H1 (cell line): ENCODE results near the gene ZDHHC8. TPM values are rescaled to one million over a fixed set of nuclear protein-coding genes. Genes with fewer than 3 reads are reported as not detected.
A peak's percentile ranks its signal among the peaks of the same experiment; 100 is the strongest.

Source experiments
- CTCF ChIA-PET: fragments of 300-600 bp; sonication (Branson Sonifier 250); formaldehyde crosslinking; loops from one replicate; lab custom pipeline; 2021; ENCODE audit not compliant: partially characterized antibody; lab: Charles Lee
- POLR2A ChIA-PET: fragments of 300-600 bp; sonication (Branson Sonifier 250); formaldehyde crosslinking; loops from one replicate; lab custom pipeline; 2021; ENCODE audit warnings: inconsistent platforms; ENCODE audit not compliant: partially characterized antibody; lab: Charles Lee
- DNase-seq, 2 experiments: peaks; one replicate each; pipeline versions ENCODE4 v3.0.0 to v3.0.0-alpha.2; 2010 to 2022; ENCODE audit warnings: low spot score in 2 of 2, low read depth in 1 of 2, mixed read lengths in 1 of 2
- FAIRE-seq: peaks from 2 replicates; lab custom pipeline; 2011; peaks lifted over from hg19 to GRCh38; lab: Jason Lieb, UNC
- H2AFZ ChIP-seq: 2 replicates; pipeline ENCODE4 v1.8.1; 2012; ENCODE audit warnings: low read length, inconsistent platforms
- H2AK5ac ChIP-seq: 2 replicates; pipeline ENCODE4 v1.6.1; 2013; ENCODE audit warnings: low read depth, low read length
- H2BK120ac ChIP-seq: replicated peaks from 2 replicates; pipeline ENCODE3; 2013; ENCODE audit warnings: low read depth, low read length, inconsistent platforms
- H2BK12ac ChIP-seq: 2 replicates; pipeline ENCODE4 v1.6.1; 2013; ENCODE audit warnings: low read depth, low read length
- H2BK15ac ChIP-seq: 2 replicates; pipeline ENCODE4 v1.6.1; 2013; ENCODE audit warnings: low read length
- H2BK20ac ChIP-seq: 2 replicates; pipeline ENCODE4 v1.6.1; 2013; ENCODE audit warnings: low read length
- H2BK5ac ChIP-seq: 2 replicates; pipeline ENCODE4 v1.6.1; 2013; ENCODE audit warnings: low read depth, low read length
- H3K14ac ChIP-seq: 2 replicates; pipeline ENCODE4 v1.6.1; 2013; ENCODE audit warnings: inconsistent platforms; ENCODE audit not compliant: insufficient read length
- H3K18ac ChIP-seq: 2 replicates; pipeline ENCODE4 v1.6.1; 2013; ENCODE audit warnings: low read length; ENCODE audit errors: extremely low read depth
- H3K23ac ChIP-seq: 2 replicates; pipeline ENCODE4 v1.6.1; 2013; ENCODE audit warnings: inconsistent platforms; ENCODE audit not compliant: insufficient read length
- H3K23me2 ChIP-seq: 2 replicates; pipeline ENCODE4 v1.6.1; 2013; ENCODE audit warnings: low read depth, low read length
- H3K27ac ChIP-seq: 2 replicates; pipeline ENCODE4 v1.6.1; 2011; ENCODE audit warnings: low read depth, low read length, inconsistent platforms
- H3K27me3 ChIP-seq, 4 experiments: replicated peaks in 1 of 4; 1 replicate in 1 of 4; 2 replicates in 3 of 4; pipeline versions ENCODE4 v1.6.1 to v1.8.1; 2011 to 2013; ENCODE audit warnings: low read length in 3 of 4, mild to moderate bottlenecking in 3 of 4, inconsistent platforms in 2 of 4, mixed read lengths in 2 of 4, moderate library complexity in 1 of 4; ENCODE audit not compliant: control insufficient read depth in 3 of 4, insufficient read depth in 3 of 4; ENCODE audit errors: extremely low read depth in 1 of 4
- H3K36me3 ChIP-seq, 4 experiments: 2 replicates each; pipeline versions ENCODE4 v1.6.1 to v1.8.1; 2011 to 2013; ENCODE audit warnings: mild to moderate bottlenecking in 4 of 4, low read length in 3 of 4, moderate library complexity in 2 of 4, control low read depth in 1 of 4, inconsistent platforms in 1 of 4; ENCODE audit not compliant: insufficient read depth in 4 of 4, control insufficient read depth in 2 of 4
- H3K4ac ChIP-seq: replicated peaks from 2 replicates; pipeline ENCODE3; 2013; ENCODE audit warnings: low read length, low read depth, mixed read lengths, inconsistent platforms; ENCODE audit not compliant: insufficient read length
- H3K4me1 ChIP-seq, 4 experiments: replicated peaks in 1 of 4; 1 replicate in 1 of 4; 2 replicates in 3 of 4; pipeline versions ENCODE4 v1.6.1 to v1.8.1; 2011 to 2013; ENCODE audit warnings: low read length in 3 of 4, inconsistent platforms in 2 of 4, mixed read lengths in 1 of 4; ENCODE audit not compliant: insufficient read depth in 4 of 4, control insufficient read depth in 3 of 4
- H3K4me2 ChIP-seq, 2 experiments: 2 replicates each; pipeline versions ENCODE4 v1.6.1 to v1.8.1; 2011 to 2013; ENCODE audit warnings: low read depth in 2 of 2, low read length in 2 of 2, control low read depth in 1 of 2, inconsistent platforms in 1 of 2, mild to moderate bottlenecking in 1 of 2; ENCODE audit not compliant: insufficient read depth in 1 of 2
- H3K4me3 ChIP-seq, 4 experiments: fragments of 200-600, 300-600 bp in 1 of 4; sonication (generic), shearing (Covaris generic), sonication (Bioruptor Twin) in 1 of 4; 2 replicates each; pipeline versions ENCODE4 v1.5.1 to v1.8.1; 2011 to 2016; ENCODE audit warnings: low read length in 4 of 4, low read depth in 3 of 4, control low read depth in 2 of 4, inconsistent platforms in 2 of 4, mild to moderate bottlenecking in 2 of 4, mixed read lengths in 1 of 4, moderate library complexity in 1 of 4; ENCODE audit not compliant: insufficient read depth in 2 of 4; ENCODE audit errors: extremely low read depth in 1 of 4
- H3K56ac ChIP-seq: replicated peaks from 2 replicates; pipeline ENCODE3; 2013; ENCODE audit warnings: low read depth, mild to moderate bottlenecking, mixed read lengths, low read length, inconsistent platforms; ENCODE audit not compliant: insufficient read length
- H3K79me1 ChIP-seq: 2 replicates; pipeline ENCODE4 v1.6.1; 2013; ENCODE audit warnings: low read depth, low read length, control low read depth
- H3K79me2 ChIP-seq, 2 experiments: 2 replicates each; pipeline versions ENCODE4 v1.6.1 to v1.8.1; 2012 to 2013; ENCODE audit warnings: low read length in 2 of 2, mild to moderate bottlenecking in 2 of 2, inconsistent platforms in 1 of 2; ENCODE audit not compliant: insufficient read depth in 2 of 2, control insufficient read depth in 1 of 2
- H3K9ac ChIP-seq, 4 experiments: replicated peaks in 1 of 4; 1 replicate in 1 of 4; 2 replicates in 3 of 4; pipeline versions ENCODE4 v1.6.1 to v1.8.1; 2011 to 2013; ENCODE audit warnings: low read depth in 3 of 4, low read length in 3 of 4, control low read depth in 2 of 4, mild to moderate bottlenecking in 2 of 4, moderate library complexity in 2 of 4, inconsistent platforms in 1 of 4; ENCODE audit errors: extremely low read depth in 1 of 4
- H3K9me3 ChIP-seq, 2 experiments: 2 replicates each; pipeline versions ENCODE4 v1.6.1 to v1.8.1; 2012 to 2013; ENCODE audit warnings: mild to moderate bottlenecking in 2 of 2, moderate library complexity in 2 of 2, control low read depth in 1 of 2, inconsistent platforms in 1 of 2, low read depth in 1 of 2, low read length in 1 of 2, mixed read lengths in 1 of 2; ENCODE audit not compliant: insufficient read depth in 2 of 2
- H4K20me1 ChIP-seq, 2 experiments: replicated peaks in 1 of 2; 2 replicates each; pipeline versions ENCODE3 to v1.8.1; 2011 to 2013; ENCODE audit warnings: inconsistent platforms in 2 of 2, low read length in 2 of 2, mild to moderate bottlenecking in 1 of 2; ENCODE audit not compliant: insufficient read depth in 2 of 2, control insufficient read depth in 1 of 2
- H4K5ac ChIP-seq: 2 replicates; pipeline ENCODE4 v1.6.1; 2013; ENCODE audit warnings: low read length, low read depth, mixed read lengths, inconsistent platforms; ENCODE audit not compliant: insufficient read length
- H4K8ac ChIP-seq: 2 replicates; pipeline ENCODE4 v1.8.0; 2013; ENCODE audit warnings: mild to moderate bottlenecking, moderate library complexity, low read length, inconsistent platforms; ENCODE audit not compliant: insufficient read depth; ENCODE audit errors: extremely low read depth
- H4K91ac ChIP-seq: replicated peaks from 2 replicates; pipeline ENCODE3; 2013; ENCODE audit warnings: low read length, mixed read lengths, inconsistent platforms; ENCODE audit not compliant: insufficient read length
- ASH2L ChIP-seq: fragments of 200-600, 300-600 bp; sonication (generic); IDR thresholded peaks from one replicate; pipeline ENCODE4 v1.7.1; 2017; ENCODE audit warnings: low read length
- CBX8 ChIP-seq: fragments of 300-800, 300-1000 bp; sonication (generic); IDR thresholded peaks from 2 replicates; pipeline ENCODE4 v1.7.1; 2016; ENCODE audit warnings: low read depth, low read length, borderline replicate concordance
- CTBP2 ChIP-seq: IDR thresholded peaks from 2 replicates; pipeline ENCODE4 v1.7.0; 2011; ENCODE audit warnings: borderline replicate concordance, mild to moderate bottlenecking, moderate library complexity, mixed read lengths, low read length; ENCODE audit not compliant: insufficient read depth, insufficient read length
- EGR1 ChIP-seq: IDR thresholded peaks from 2 replicates; pipeline ENCODE4 v1.6.1; 2011; ENCODE audit warnings: low read depth, low read length, borderline replicate concordance
- NRF1 ChIP-seq: IDR thresholded peaks from 2 replicates; pipeline ENCODE4 v1.6.1; 2011; ENCODE audit warnings: mild to moderate bottlenecking, low read depth, low read length, improper control_type of control experiment
- RAD21 ChIP-seq, 2 experiments: IDR thresholded peaks in 1 of 2; conservative IDR thresholded peaks in 1 of 2; 2 replicates each; pipeline ENCODE4 v1.6.1; 2011; ENCODE audit warnings: low read depth in 2 of 2, low read length in 2 of 2, improper control_type of control experiment in 1 of 2, inconsistent platforms in 1 of 2, mild to moderate bottlenecking in 1 of 2, moderate library complexity in 1 of 2
- SIX5 ChIP-seq: IDR thresholded peaks from 2 replicates; pipeline ENCODE4 v1.6.1; 2011; ENCODE audit warnings: mild to moderate bottlenecking, low read depth, low read length
- SUZ12 ChIP-seq: fragments of 200-600 bp; sonication (generic); IDR thresholded peaks from 2 replicates; pipeline ENCODE4 v1.6.1; 2012; ENCODE audit warnings: mild to moderate bottlenecking, inconsistent platforms, low read length, moderate library complexity, mixed read lengths
- ZNF274 ChIP-seq: IDR thresholded peaks from 2 replicates; pipeline ENCODE4 v1.7.0; 2012; ENCODE audit warnings: low read length, borderline replicate concordance; ENCODE audit errors: extremely low read depth
- WGBS, 2 experiments: shearing (Covaris generic) in 1 of 2; methylation state at CpG; one replicate each; pipeline versions ENCODE4 v1.1.6 to v1.1.7; 2013 to 2015; ENCODE audit warnings: low lambda C conversion rate in 2 of 2, mixed read lengths in 2 of 2, inconsistent platforms in 1 of 2, low coverage in 1 of 2, missing lambda C conversion rate in 1 of 2; ENCODE audit not compliant: insufficient replicate concordance in 2 of 2, insufficient coverage in 1 of 2, insufficient read length in 1 of 2; ENCODE audit errors: extremely low coverage in 1 of 2, missing lambda C conversion rate in 1 of 2; 5-methylcytosine and 5-hydroxymethylcytosine counted together
- polyA plus RNA-seq, 7 experiments: library from polyadenylated mRNA; depleted of rRNA in 3 of 7; stranded (reverse) in 5 of 7; unstranded in 2 of 7; fragments of >200 nt in 5 of 7; fragments of 200-250 nt in 2 of 7; gene quantifications; 1 replicate in 5 of 7; 2 replicates in 1 of 7; 4 replicates in 1 of 7; pipeline versions ENCODE4 v1.2.1 to v1.2.3, GENCODE V29; 2011 to 2013; ENCODE audit warnings: missing spikeins in 2 of 7, mixed read lengths in 2 of 7
- total RNA-seq: library from RNA; stranded (reverse); fragmentation: NEBNext Ultra II Directional; extraction: Animal tissue kit (Norgen Biotek cat#: 25700); gene quantifications from 2 replicates; pipeline ENCODE4 v1.2.1, GENCODE V29; 2021
- TF ChIP-seq, protein P1 (sequence below): IDR thresholded peaks from 2 replicates; pipeline ENCODE4 v1.6.1; 2011; ENCODE audit warnings: low read depth, mild to moderate bottlenecking, low read length; ENCODE audit not compliant: insufficient read depth

ZDHHC8 gene
- total and polyA plus RNA-seq, 2 of the 8 experiments (the other 6 are each of a cell fraction or from before 2014, with no cell fraction given): 18.6 to 65.6 TPM

DNA sequence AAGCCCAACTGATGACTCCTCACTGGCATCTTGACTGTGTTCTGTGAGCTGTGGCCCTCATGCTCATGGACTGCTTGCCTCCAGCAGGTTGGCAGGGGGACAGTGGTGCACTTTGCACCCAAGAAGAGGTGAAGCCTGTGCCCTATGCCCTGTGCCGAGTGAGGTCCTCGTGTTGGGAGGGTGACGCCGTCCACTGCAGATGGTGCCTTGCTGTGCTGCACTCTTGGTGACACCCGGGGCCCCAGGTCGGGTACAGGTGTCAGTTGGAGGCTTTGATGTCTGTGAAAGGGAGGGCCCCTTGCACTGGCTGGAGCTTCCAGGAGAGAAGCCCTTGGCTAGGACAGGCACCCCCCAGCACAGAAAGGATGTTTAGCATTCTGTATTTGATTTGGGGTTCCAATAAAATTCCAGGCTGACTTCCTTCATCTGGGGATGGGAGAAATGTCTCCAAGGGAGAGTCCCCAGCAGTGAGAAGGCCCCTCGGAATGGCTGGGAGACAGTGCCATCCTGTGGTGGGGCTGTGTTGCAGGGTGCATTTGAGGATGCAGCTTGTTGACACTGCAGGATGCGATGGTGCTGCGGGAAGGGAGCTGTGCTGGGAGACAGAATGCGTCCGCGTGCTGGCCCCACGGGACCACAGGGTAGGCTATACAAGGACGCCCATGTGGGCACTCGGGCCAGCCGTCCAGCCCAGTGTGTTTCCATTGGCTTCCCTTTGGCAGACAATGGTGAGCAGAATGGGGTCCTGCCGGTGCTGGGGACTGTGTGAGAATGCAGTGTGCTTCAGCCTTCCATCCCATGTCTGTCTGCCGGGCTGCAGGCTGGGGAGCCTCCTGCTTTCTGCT, 2.5 kb upstream of the ZDHHC8 start:
- H3K4me3 ChIP-seq: no peak overlapping the region
- WGBS, 2 experiments: 85% methylated on average over 18 of the region's 18 CpGs; no CpG with 5 or more reads in 1 of the 2 experiments
- H3K14ac ChIP-seq: no peak overlapping the region
- H2BK15ac ChIP-seq: no peak overlapping the region
- peaks cover 20 to 38% (median 25%) of the 10 kb centered on the region in 4 experiments for H3K36me3 ChIP-seq
- ChIA-PET CTCF (interaction anchor here (0.6 to 2.6 kb wide), 7 partner anchors 10 to 167 kb away, joined by 3 to 18 read pairs (median 6); partner anchors contain the start of gene TRMT2A), POLR2A (interaction anchor here (0.8 to 8.3 kb wide), 20 partner anchors 9 to 172 kb away, joined by 3 to 223 read pairs (median 6); partner anchors contain the start of genes DGCR8, RANBP1, TANGO2 and TRMT2A)
- H3K79me2 ChIP-seq: peaks cover 0 to 12% of the 10 kb centered on the region in 2 experiments; a peak in 1 of 4 replicates
- no peak overlapping the region for H3K4me2 ChIP-seq
- no peaks in the 10 kb centered on the region; a peak in 2 of 7 replicates for H3K27me3 ChIP-seq
- H3K79me1 ChIP-seq: peaks cover under 1% of the 10 kb centered on the region
- H3K4me1 ChIP-seq: peaks cover 0 to 12% (median 7%) of the 10 kb centered on the region in 4 experiments; a peak in 4 of 7 replicates
- peak overlapping the region; percentile 44 for H3K4ac ChIP-seq
- no peak overlapping the region for H2AK5ac ChIP-seq
- H3K23me2 ChIP-seq: peaks cover 7% of the 10 kb centered on the region; the same call in 1 of the 2 replicates
- no peak overlapping the region for H3K27ac ChIP-seq
- no peak overlapping the region for H3K23ac ChIP-seq
- H3K56ac ChIP-seq: no peak overlapping the region
- H4K20me1 ChIP-seq: peaks cover 19 to 36% of the 10 kb centered on the region in 2 experiments
- no peak overlapping the region for H3K9ac ChIP-seq
- FAIRE-seq (no peak), DNase-seq (peak in 1 of 2 experiments; percentile 76)
- H4K5ac ChIP-seq: no peak overlapping the region
- H2BK5ac ChIP-seq: 0 out of 2 replicates have a peak overlapping the region, but pooled peaks have one; percentile 16
- no peak overlapping the region for H3K18ac ChIP-seq
- H2BK20ac ChIP-seq: no peak overlapping the region
- H2AFZ ChIP-seq: no peak overlapping the region
- no peak overlapping the region for H2BK120ac ChIP-seq
- H3K9me3 ChIP-seq: no peaks in the 10 kb centered on the region
- H4K91ac ChIP-seq: no peak overlapping the region
- H2BK12ac ChIP-seq: no peak overlapping the region
- 0 out of 2 replicates have a peak overlapping the region, but pooled peaks have one; percentile 53 for H4K8ac ChIP-seq
- TF ChIP-seq, protein P1, sequence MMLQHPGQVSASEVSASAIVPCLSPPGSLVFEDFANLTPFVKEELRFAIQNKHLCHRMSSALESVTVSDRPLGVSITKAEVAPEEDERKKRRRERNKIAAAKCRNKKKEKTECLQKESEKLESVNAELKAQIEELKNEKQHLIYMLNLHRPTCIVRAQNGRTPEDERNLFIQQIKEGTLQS: no peak
- TF ChIP-seq SUZ12 (no peak), ASH2L (no peak), ZNF274 (no peak), EGR1 (no peak), SIX5 (no peak), NRF1 (no peak), CTBP2 (no peak), RAD21 (IDR thresholded peaks at IDR 0.05 in 1 of 2, conservative IDR thresholded peaks at IDR 0.05 in 1 of 2; ENCODE audit: low read depth in 2 of 2, low read length in 2 of 2) (peak; percentile 35 to 53; a peak in 3 of 4 replicates), CBX8 (no peak)
